ENCODE measurements around the gene ANO1.

DNA sequence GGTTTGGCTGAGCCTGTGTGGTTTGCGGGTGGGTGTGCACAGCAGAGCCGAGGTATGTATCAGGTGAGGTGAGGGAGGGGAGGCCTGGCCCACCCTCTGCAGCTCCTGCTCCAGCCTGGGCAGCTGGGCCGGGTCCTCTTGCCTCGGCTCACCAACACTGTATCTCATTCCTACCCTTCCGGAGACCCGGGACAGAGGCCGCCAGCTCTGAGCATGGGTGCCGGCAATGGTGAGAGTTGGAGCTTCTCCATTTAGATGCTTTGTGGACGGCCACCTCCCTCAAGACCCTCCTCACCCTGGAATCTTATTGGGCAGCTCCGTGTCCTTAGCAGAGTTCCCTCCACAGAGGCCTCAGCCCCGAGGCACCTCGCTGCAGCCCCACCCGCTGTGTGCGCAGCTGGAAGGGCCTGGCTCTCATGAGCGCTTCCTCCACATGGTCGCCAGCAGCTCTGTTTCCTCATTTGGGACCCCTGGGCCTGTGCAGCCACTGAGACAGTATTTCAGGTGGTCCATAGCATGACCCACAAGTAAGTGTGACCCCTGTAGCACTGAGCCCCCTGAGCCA lies 55.7 kb downstream of the ANO1 start:
- TF ChIP-seq, protein P1, sequence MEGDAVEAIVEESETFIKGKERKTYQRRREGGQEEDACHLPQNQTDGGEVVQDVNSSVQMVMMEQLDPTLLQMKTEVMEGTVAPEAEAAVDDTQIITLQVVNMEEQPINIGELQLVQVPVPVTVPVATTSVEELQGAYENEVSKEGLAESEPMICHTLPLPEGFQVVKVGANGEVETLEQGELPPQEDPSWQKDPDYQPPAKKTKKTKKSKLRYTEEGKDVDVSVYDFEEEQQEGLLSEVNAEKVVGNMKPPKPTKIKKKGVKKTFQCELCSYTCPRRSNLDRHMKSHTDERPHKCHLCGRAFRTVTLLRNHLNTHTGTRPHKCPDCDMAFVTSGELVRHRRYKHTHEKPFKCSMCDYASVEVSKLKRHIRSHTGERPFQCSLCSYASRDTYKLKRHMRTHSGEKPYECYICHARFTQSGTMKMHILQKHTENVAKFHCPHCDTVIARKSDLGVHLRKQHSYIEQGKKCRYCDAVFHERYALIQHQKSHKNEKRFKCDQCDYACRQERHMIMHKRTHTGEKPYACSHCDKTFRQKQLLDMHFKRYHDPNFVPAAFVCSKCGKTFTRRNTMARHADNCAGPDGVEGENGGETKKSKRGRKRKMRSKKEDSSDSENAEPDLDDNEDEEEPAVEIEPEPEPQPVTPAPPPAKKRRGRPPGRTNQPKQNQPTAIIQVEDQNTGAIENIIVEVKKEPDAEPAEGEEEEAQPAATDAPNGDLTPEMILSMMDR (IDR thresholded peaks at IDR 0.05) = no peak
- no peak for TF ChIP-seq POLR2A (IDR thresholded peaks at IDR 0.05)
